IMR-90 (cell line): Measurements from ENCODE around the gene CTNNA1. TPM values are rescaled to one million over a fixed set of nuclear protein-coding genes. Genes with fewer than 3 reads are reported as not detected.

ENCODE experiments used
- ATAC-seq: fragments of 200-7000 bp; cut with Tn5 transposase; 2 replicates; pipeline ENCODE4 v1.9.1; 2020; ENCODE audit warnings: low read depth, mild to moderate bottlenecking, moderate library complexity
- BruUV-seq: library from RNA; stranded (reverse); fragments of 400-500 nt; replicated peaks from 2 replicates; lab custom pipeline; 2021; lab: Mats Ljungman, UMichigan
- CTCF ChIA-PET: fragments of 300-600 bp; formaldehyde crosslinking; extraction: SDS; loops from one replicate; lab custom pipeline; 2021; ENCODE audit warnings: antibody characterized with exemption; lab: Yijun Ruan, JAX
- POLR2A ChIA-PET: fragments of 300-600 bp; sonication (Branson Sonifier 250); formaldehyde crosslinking; loops from one replicate; lab custom pipeline; 2022; ENCODE audit warnings: antibody characterized with exemption; ENCODE audit not compliant: unreplicated experiment; lab: Charles Lee
- DNase-seq: peaks from one replicate; pipeline ENCODE4 v3.0.0; 2013
- H2AFZ ChIP-seq: replicated peaks from 2 replicates; pipeline ENCODE3; 2013; ENCODE audit warnings: low read length, mild to moderate bottlenecking; ENCODE audit not compliant: poor library complexity
- H2AK5ac ChIP-seq: 2 replicates; pipeline ENCODE4 v1.6.1; 2013; ENCODE audit warnings: low read depth, low read length, inconsistent platforms
- H2AK9ac ChIP-seq: replicated peaks from 2 replicates; pipeline ENCODE3; 2013; ENCODE audit warnings: mild to moderate bottlenecking, low read depth, low read length, moderate library complexity; ENCODE audit not compliant: poor library complexity
- H2BK120ac ChIP-seq: 2 replicates; pipeline ENCODE4 v1.6.1; 2013; ENCODE audit warnings: low read depth, low read length, inconsistent platforms
- H2BK15ac ChIP-seq: 3 replicates; pipeline ENCODE4 v1.6.1; 2013; ENCODE audit warnings: low read depth, low read length, inconsistent platforms
- H2BK20ac ChIP-seq: 2 replicates; pipeline ENCODE4 v1.6.1; 2013; ENCODE audit warnings: low read depth, mild to moderate bottlenecking, inconsistent platforms, low read length, moderate library complexity
- H2BK5ac ChIP-seq: 2 replicates; pipeline ENCODE4 v1.6.1; 2013; ENCODE audit warnings: mild to moderate bottlenecking, low read depth, low read length, inconsistent platforms; ENCODE audit not compliant: poor library complexity, severe bottlenecking
- H3K14ac ChIP-seq: replicated peaks from 2 replicates; pipeline ENCODE4 v1.6.1; 2013; ENCODE audit warnings: low read depth, low read length, inconsistent platforms
- H3K18ac ChIP-seq: 2 replicates; pipeline ENCODE4 v1.6.1; 2013; ENCODE audit warnings: low read depth, low read length, control low read depth
- H3K23ac ChIP-seq: 2 replicates; pipeline ENCODE4 v1.6.1; 2013; ENCODE audit warnings: low read depth, low read length, inconsistent platforms
- H3K27ac ChIP-seq: 2 replicates; pipeline ENCODE4 v1.5.1; 2013; ENCODE audit warnings: mild to moderate bottlenecking, control low read depth, low read length; ENCODE audit not compliant: insufficient read depth
- H3K27me3 ChIP-seq: 2 replicates; pipeline ENCODE4 v1.6.1; 2013; ENCODE audit warnings: low read length; ENCODE audit not compliant: control insufficient read depth, insufficient read depth
- H3K36me3 ChIP-seq: 2 replicates; pipeline ENCODE4 v1.6.1; 2013; ENCODE audit warnings: low read length, mixed read lengths; ENCODE audit not compliant: control insufficient read depth, insufficient read depth
- H3K4ac ChIP-seq: 2 replicates; pipeline ENCODE4 v1.6.1; 2013; ENCODE audit warnings: low read depth, low read length, inconsistent platforms
- H3K4me1 ChIP-seq: 2 replicates; pipeline ENCODE4 v1.6.1; 2013; ENCODE audit warnings: low read length, mixed read lengths; ENCODE audit not compliant: control insufficient read depth, insufficient read depth
- H3K4me2 ChIP-seq: 2 replicates; pipeline ENCODE4 v1.6.1; 2013; ENCODE audit warnings: low read depth, mild to moderate bottlenecking, control low read depth, low read length, moderate library complexity
- H3K4me3 ChIP-seq: 2 replicates; pipeline ENCODE4 v1.5.1; 2013; ENCODE audit warnings: low read depth, mild to moderate bottlenecking, control low read depth, low read length, moderate library complexity; ENCODE audit not compliant: insufficient read depth
- H3K56ac ChIP-seq: 2 replicates; pipeline ENCODE4 v1.6.1; 2013; ENCODE audit warnings: low read length, inconsistent platforms; ENCODE audit not compliant: insufficient read depth; ENCODE audit errors: extremely low read depth
- H3K79me1 ChIP-seq, 2 experiments: 2 replicates each; pipeline ENCODE4 v1.6.1; 2013; ENCODE audit warnings: low read length in 2 of 2, inconsistent platforms in 1 of 2, low read depth in 1 of 2
- H3K9ac ChIP-seq: 2 replicates; pipeline ENCODE4 v1.6.1; 2013; ENCODE audit warnings: low read depth, low read length, control low read depth
- H3K9me1 ChIP-seq: 2 replicates; pipeline ENCODE4 v1.6.1; 2013; ENCODE audit warnings: low read length, inconsistent platforms; ENCODE audit not compliant: insufficient read depth
- H3K9me3 ChIP-seq: 2 replicates; pipeline ENCODE4 v1.6.1; 2013; ENCODE audit warnings: low read length; ENCODE audit not compliant: control insufficient read depth, insufficient read depth
- H4K20me1 ChIP-seq: 2 replicates; pipeline ENCODE4 v1.6.1; 2013; ENCODE audit warnings: low read length, inconsistent platforms; ENCODE audit not compliant: insufficient read depth
- H4K5ac ChIP-seq: 2 replicates; pipeline ENCODE4 v1.6.1; 2013; ENCODE audit warnings: mild to moderate bottlenecking, low read depth, low read length, control low read depth
- H4K8ac ChIP-seq, 2 experiments: 2 replicates each; pipeline ENCODE4 v1.6.1; 2013; ENCODE audit warnings: low read depth in 2 of 2, low read length in 2 of 2, control low read depth in 1 of 2, inconsistent platforms in 1 of 2
- H4K91ac ChIP-seq: 2 replicates; pipeline ENCODE4 v1.6.1; 2013; ENCODE audit warnings: low read depth, low read length, inconsistent platforms; ENCODE audit not compliant: insufficient read depth
- CEBPB ChIP-seq: IDR thresholded peaks from 2 replicates; pipeline ENCODE4 v1.6.1; 2012; ENCODE audit warnings: low read depth, low read length, improper control_type of control experiment
- CHD1 ChIP-seq: IDR thresholded peaks from 2 replicates; pipeline ENCODE4 v1.6.1; 2012; ENCODE audit warnings: low read depth, low read length, improper control_type of control experiment
- CTCF ChIP-seq: conservative IDR thresholded peaks from 2 replicates; pipeline ENCODE4 v1.5.1; 2012; ENCODE audit warnings: mild to moderate bottlenecking, low read depth, low read length, improper control_type of control experiment
- ELK1 ChIP-seq: fragments of 150-350 bp; IDR thresholded peaks from 2 replicates; pipeline ENCODE4 v1.6.1; 2016; ENCODE audit warnings: low read depth, mild to moderate bottlenecking, low read length, moderate library complexity, borderline replicate concordance
- FOS ChIP-seq: fragments of 150-350 bp; IDR thresholded peaks from 2 replicates; pipeline ENCODE4 v1.6.1; 2016; ENCODE audit warnings: low read depth, low read length
- MAFK ChIP-seq: IDR thresholded peaks from 2 replicates; pipeline ENCODE4 v1.6.1; 2012; ENCODE audit warnings: low read depth, low read length, improper control_type of control experiment
- MAZ ChIP-seq: IDR thresholded peaks from 2 replicates; pipeline ENCODE4 v1.6.1; 2012; ENCODE audit warnings: low read depth, mild to moderate bottlenecking, low read length, improper control_type of control experiment, moderate library complexity, borderline replicate concordance
- MXI1 ChIP-seq: IDR thresholded peaks from 2 replicates; pipeline ENCODE4 v1.6.1; 2012; ENCODE audit warnings: low read depth, mild to moderate bottlenecking, low read length, moderate library complexity, borderline replicate concordance
- NFE2L2 ChIP-seq: fragments of 150-350 bp; IDR thresholded peaks from 2 replicates; pipeline ENCODE4 v1.6.1; 2016; ENCODE audit warnings: low read depth, mild to moderate bottlenecking, low read length
- POLR2A ChIP-seq: IDR thresholded peaks from 2 replicates; pipeline ENCODE4 v1.6.1; 2012; ENCODE audit warnings: mild to moderate bottlenecking, low read depth, low read length
- RAD21 ChIP-seq: IDR thresholded peaks from 2 replicates; pipeline ENCODE4 v1.6.1; 2012; ENCODE audit warnings: low read length, improper control_type of control experiment
- RCOR1 ChIP-seq: IDR thresholded peaks from 2 replicates; pipeline ENCODE4 v1.6.1; 2012; ENCODE audit warnings: mild to moderate bottlenecking, low read length, improper control_type of control experiment; ENCODE audit not compliant: insufficient replicate concordance
- RFX5 ChIP-seq: IDR thresholded peaks from 2 replicates; pipeline ENCODE4 v1.8.0; 2012; ENCODE audit warnings: low read depth, mild to moderate bottlenecking, low read length, moderate library complexity
- SMC3 ChIP-seq: fragments of 150-350 bp; IDR thresholded peaks from 2 replicates; pipeline ENCODE4 v1.6.1; 2016; ENCODE audit warnings: low read depth, mild to moderate bottlenecking, antibody characterized with exemption, low read length, moderate library complexity
- USF2 ChIP-seq: fragments of 150-350 bp; IDR thresholded peaks from 2 replicates; pipeline ENCODE4 v1.6.1; 2017; ENCODE audit warnings: mild to moderate bottlenecking, antibody characterized with exemption, low read length, low read depth
- WGBS, 2 experiments: methylation state at CpG; one replicate each; pipeline versions ENCODE4 v1.1.5 to v1.1.7; 2013; ENCODE audit warnings: missing lambda C conversion rate in 2 of 2; ENCODE audit not compliant: insufficient read length in 1 of 2; ENCODE audit errors: extremely low coverage in 2 of 2; 5-methylcytosine and 5-hydroxymethylcytosine counted together
- dilution Hi-C: fragments of 300-500 bp; cut with HindIII; formaldehyde crosslinking; loops from one replicate; pipeline ENCODE4 v1.14.3; 2018; ENCODE audit warnings: low sequenced_read_pairs; ENCODE audit not compliant: unreplicated experiment
- in situ Hi-C: fragments of 300-500 bp; cut with MboI; formaldehyde crosslinking; loops from 3 replicates; pipeline ENCODE4 v1.14.3; 2019; ENCODE audit warnings: low sequenced_read_pairs, inconsistent platforms, mixed read lengths
- intact Hi-C: fragments of 100-400 bp; cut with micrococcal nuclease; formaldehyde crosslinking; loops from 2 replicates; pipeline ENCODE4 v1.10.0; 2022
- polyA plus RNA-seq, 3 experiments: library from polyadenylated mRNA; depleted of rRNA; stranded (reverse); fragments of >200 nt; gene quantifications; 2 replicates each; pipeline ENCODE4 v1.2.3, GENCODE V29; 2012; ENCODE audit warnings: low replicate concordance in 1 of 3
- total RNA-seq: library from RNA; depleted of rRNA; stranded (reverse); fragments of >200 nt; gene quantifications from 2 replicates; pipeline ENCODE4 v1.2.3, GENCODE V29; 2012

The CTNNA1 gene
- total and polyA plus RNA-seq, 2 of the 4 experiments (the other 2 are of a cell fraction) = 220 to 471 TPM

GRCh38 chr5:138869038-138869437 is 115.8 kb downstream of the CTNNA1 start:
- H4K91ac ChIP-seq = no peak overlapping the region
- no peak overlapping the region for H3K14ac ChIP-seq
- H4K8ac ChIP-seq = no peak overlapping the region
- no peak overlapping the region for H3K27ac ChIP-seq
- DNase-seq (no peak), ATAC-seq (no peak)
- no peak overlapping the region for H3K4ac ChIP-seq
- CTCF ChIA-PET = interaction anchor here (0.6 kb wide), 1 partner anchor 406 kb away, joined by 3 read pairs; no protein-coding TSS in a partner anchor
- H3K23ac ChIP-seq = no peak overlapping the region
- no peak for TF ChIP-seq FOS
- TF ChIP-seq CTCF = no peak
- TF ChIP-seq SMC3 = no peak
- no peak for TF ChIP-seq ELK1
- TF ChIP-seq POLR2A = no peak
- TF ChIP-seq RCOR1 = no peak
- no peak for TF ChIP-seq MXI1
- TF ChIP-seq CEBPB = no peak
- no peak for TF ChIP-seq USF2
- no peak for TF ChIP-seq NFE2L2
- TF ChIP-seq RAD21 = no peak
- no peak for TF ChIP-seq MAZ
- TF ChIP-seq RFX5 = no peak
- TF ChIP-seq MAFK = no peak
- no peak for TF ChIP-seq CHD1
- no peak overlapping the region for H3K4me2 ChIP-seq
- no CpG with 5 or more reads among the region's 1 CpG for WGBS, 2 experiments
- H3K27me3 ChIP-seq = no peaks in the 10 kb centered on the region
- in situ Hi-C loops = no loop called here
- peaks cover 64% of the 10 kb centered on the region for H4K20me1 ChIP-seq
- no peaks in the 10 kb centered on the region for H3K9me3 ChIP-seq
- no peak overlapping the region for H3K9ac ChIP-seq
- peaks cover 19% of the 10 kb centered on the region for H3K4me1 ChIP-seq
- BruUV-seq = no TSS peak
- no peak overlapping the region for H3K4me3 ChIP-seq
- H2BK120ac ChIP-seq = no peak overlapping the region
- H3K18ac ChIP-seq = no peak overlapping the region
- H3K9me1 ChIP-seq = peaks cover 26% of the 10 kb centered on the region
- intact Hi-C loops = no loop called here
- no peak overlapping the region for H2BK5ac ChIP-seq
- POLR2A ChIA-PET = no interaction called here
- H3K36me3 ChIP-seq = peaks cover 7% of the 10 kb centered on the region
- H2BK15ac ChIP-seq = no peak overlapping the region
- no peak overlapping the region for H2AFZ ChIP-seq
- H4K5ac ChIP-seq = no peak overlapping the region
- no peak overlapping the region for H2AK5ac ChIP-seq
- H2AK9ac ChIP-seq = no peak overlapping the region
- H2BK20ac ChIP-seq = no peak overlapping the region
- dilution Hi-C loops = no loop called here
- H3K79me1 ChIP-seq = peaks cover 41 to 68% of the 10 kb centered on the region in 2 experiments
- H3K56ac ChIP-seq = no peak overlapping the region
